ENCODE measurements around the gene RUNX2. TPM values are rescaled to one million over a fixed set of nuclear protein-coding genes. Genes with fewer than 3 reads are reported as not detected.
A peak's percentile ranks its signal among the peaks of the same experiment; 100 is the strongest.

Gene RUNX2
- total RNA-seq, 1 experiment from 2014 or later, result 3.8 TPM

DNA sequence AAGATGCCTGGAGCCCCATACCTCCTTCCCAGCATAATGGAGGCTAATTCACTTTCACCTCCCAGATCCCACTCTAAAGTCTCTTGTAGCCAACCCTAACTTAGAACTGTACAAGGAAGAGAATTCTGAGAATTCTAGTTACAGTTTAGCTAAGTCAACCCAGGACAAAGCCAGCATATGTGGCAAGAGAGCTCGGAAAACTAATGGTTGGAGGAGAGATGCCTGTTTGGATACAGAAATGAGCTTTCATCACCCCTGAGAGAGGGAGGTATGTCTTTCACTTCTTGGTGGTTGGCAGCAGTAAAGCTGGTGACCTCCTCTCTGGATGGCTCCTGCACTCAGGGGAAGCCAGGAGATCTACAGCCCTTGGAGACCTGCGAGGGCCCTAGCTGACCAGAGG lies 302.2 kb downstream of the RUNX2 start:
- no peaks in the 10 kb centered on the region for H3K9me2 ChIP-seq (replicated peaks; ENCODE audit: low read length)
- DNase-seq (no peak), ATAC-seq (no peak)
- ChIA-PET POLR2A (ENCODE audit: unreplicated experiment) (interaction anchor here (0.6 kb wide), 1 partner anchor 836 kb away, joined by 4 read pairs; no protein-coding TSS in a partner anchor), CTCF (no interaction called here)
- no peak overlapping the region for H3K4me3 ChIP-seq (ENCODE audit: low read length)
- H2AFZ ChIP-seq (ENCODE audit: low read length), result no peak overlapping the region
- H3K9me3 ChIP-seq (ENCODE audit: low read length), result no peaks in the 10 kb centered on the region
- TF ChIP-seq EZH2phosphoT487 (IDR thresholded peaks at IDR 0.05; ENCODE audit: borderline replicate concordance, low read length), result no peak
- TF ChIP-seq EZH2 (IDR thresholded peaks at IDR 0.05; ENCODE audit: low read length, unreplicated experiment), result no peak
- TF ChIP-seq, protein P1, sequence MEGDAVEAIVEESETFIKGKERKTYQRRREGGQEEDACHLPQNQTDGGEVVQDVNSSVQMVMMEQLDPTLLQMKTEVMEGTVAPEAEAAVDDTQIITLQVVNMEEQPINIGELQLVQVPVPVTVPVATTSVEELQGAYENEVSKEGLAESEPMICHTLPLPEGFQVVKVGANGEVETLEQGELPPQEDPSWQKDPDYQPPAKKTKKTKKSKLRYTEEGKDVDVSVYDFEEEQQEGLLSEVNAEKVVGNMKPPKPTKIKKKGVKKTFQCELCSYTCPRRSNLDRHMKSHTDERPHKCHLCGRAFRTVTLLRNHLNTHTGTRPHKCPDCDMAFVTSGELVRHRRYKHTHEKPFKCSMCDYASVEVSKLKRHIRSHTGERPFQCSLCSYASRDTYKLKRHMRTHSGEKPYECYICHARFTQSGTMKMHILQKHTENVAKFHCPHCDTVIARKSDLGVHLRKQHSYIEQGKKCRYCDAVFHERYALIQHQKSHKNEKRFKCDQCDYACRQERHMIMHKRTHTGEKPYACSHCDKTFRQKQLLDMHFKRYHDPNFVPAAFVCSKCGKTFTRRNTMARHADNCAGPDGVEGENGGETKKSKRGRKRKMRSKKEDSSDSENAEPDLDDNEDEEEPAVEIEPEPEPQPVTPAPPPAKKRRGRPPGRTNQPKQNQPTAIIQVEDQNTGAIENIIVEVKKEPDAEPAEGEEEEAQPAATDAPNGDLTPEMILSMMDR (conservative IDR thresholded peaks at IDR 0.05; ENCODE audit: low read depth, low read length), result no peak
- no TSS peak for BruUV-seq (replicated peaks)
- H3K27me3 ChIP-seq (ENCODE audit: low read length), result no peaks in the 10 kb centered on the region
- peaks cover 29% of the 10 kb centered on the region for H3K4me1 ChIP-seq (ENCODE audit: insufficient read depth, low read length)
- no peak overlapping the region for H3K27ac ChIP-seq (ENCODE audit: low read length)
- intact Hi-C loops (cut with micrococcal nuclease), result no loop called here
- H3F3A ChIP-seq (ENCODE audit: low read length, unreplicated experiment), result no peaks in the 10 kb centered on the region
- no peak overlapping the region for H3K9ac ChIP-seq (ENCODE audit: low read length)
- no peaks in the 10 kb centered on the region for H3K36me3 ChIP-seq (ENCODE audit: low read depth, low read length)
- H3K79me2 ChIP-seq (ENCODE audit: low read length), result no peaks in the 10 kb centered on the region
- no peaks in the 10 kb centered on the region for H4K20me1 ChIP-seq (ENCODE audit: low read length)
- no peak overlapping the region for H3K4me2 ChIP-seq (ENCODE audit: low read length)

DNA sequence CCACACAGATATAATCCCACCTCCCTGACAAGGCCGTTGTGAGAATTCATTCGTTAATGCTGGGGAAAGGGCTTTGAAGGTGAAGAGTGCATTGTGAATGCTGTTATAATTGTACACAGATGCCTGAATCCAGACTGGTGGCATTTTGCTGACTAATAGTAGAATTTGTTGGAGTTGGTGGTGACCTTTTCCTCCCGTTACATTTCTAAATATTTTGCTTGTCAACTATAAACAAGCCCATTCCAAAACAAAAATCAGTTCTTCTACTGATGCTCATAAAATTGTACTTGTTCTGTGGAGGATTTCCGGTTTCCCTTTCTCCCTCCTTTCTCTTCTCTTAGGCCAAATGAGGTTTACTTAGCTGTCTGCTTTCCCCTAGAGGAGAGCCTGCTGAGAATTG lies 302.7 kb downstream of the RUNX2 start:
- CTCF ChIA-PET, result no interaction called here
- intact Hi-C loops (cut with micrococcal nuclease), result no loop called here
- Histone ChIP-seq H3K9ac (ENCODE audit: low read length) (no peak overlapping the region), H3K4me1 (ENCODE audit: insufficient read depth, low read length) (peaks cover 24% of the 10 kb centered on the region), H3F3A (ENCODE audit: low read length, unreplicated experiment) (no peaks in the 10 kb centered on the region), H3K4me3 (ENCODE audit: low read length) (no peak overlapping the region), H3K27ac (ENCODE audit: low read length) (peak overlapping the region; percentile 22), H3K79me2 (ENCODE audit: low read length) (no peaks in the 10 kb centered on the region), H3K9me2 (replicated peaks; ENCODE audit: low read length) (no peaks in the 10 kb centered on the region), H4K20me1 (ENCODE audit: low read length) (no peaks in the 10 kb centered on the region), H3K4me2 (ENCODE audit: low read length) (no peak overlapping the region), H3K9me3 (ENCODE audit: low read length) (no peaks in the 10 kb centered on the region), H2AFZ (ENCODE audit: low read length) (no peak overlapping the region), H3K36me3 (ENCODE audit: low read depth, low read length) (no peaks in the 10 kb centered on the region), H3K27me3 (ENCODE audit: low read length) (no peaks in the 10 kb centered on the region)
- ATAC-seq (peak; percentile 35), DNase-seq (peak; percentile 26)
- no peak for TF ChIP-seq EZH2 (IDR thresholded peaks at IDR 0.05; ENCODE audit: low read length, unreplicated experiment)
- TF ChIP-seq EZH2phosphoT487 (IDR thresholded peaks at IDR 0.05; ENCODE audit: borderline replicate concordance, low read length), result no peak
- TF ChIP-seq, protein P1 (conservative IDR thresholded peaks at IDR 0.05; ENCODE audit: low read depth, low read length), result no peak
- no TSS peak for BruUV-seq (replicated peaks)
- POLR2A ChIA-PET (ENCODE audit: unreplicated experiment), result interaction anchor here (0.6 kb wide), 1 partner anchor 835 kb away, joined by 4 read pairs; no protein-coding TSS in a partner anchor

DNA sequence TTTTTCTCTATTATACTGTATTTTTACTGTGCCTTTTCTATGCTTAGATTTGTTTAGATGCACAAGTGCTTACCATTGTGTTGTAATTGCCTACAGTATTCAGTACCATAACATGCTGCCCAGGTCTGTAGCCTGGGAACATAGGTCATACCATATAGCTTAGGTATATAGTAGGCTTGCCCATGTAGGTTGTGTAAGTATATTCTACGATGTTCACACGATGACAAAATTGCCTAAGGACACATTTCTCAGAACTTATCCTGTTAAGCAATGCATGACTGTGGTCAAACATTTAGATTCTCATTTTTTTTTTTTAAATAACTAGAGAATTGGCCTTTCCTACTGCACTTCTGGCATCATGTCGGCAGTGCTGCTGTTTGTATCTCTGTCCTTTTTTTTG lies 303.3 kb downstream of the RUNX2 start:
- H3K9me2 ChIP-seq (replicated peaks; ENCODE audit: low read length), result no peaks in the 10 kb centered on the region
- H3F3A ChIP-seq (ENCODE audit: low read length, unreplicated experiment), result no peaks in the 10 kb centered on the region
- H3K4me2 ChIP-seq (ENCODE audit: low read length), result no peak overlapping the region
- CTCF ChIA-PET, result no interaction called here
- no peaks in the 10 kb centered on the region for H3K27me3 ChIP-seq (ENCODE audit: low read length)
- no peaks in the 10 kb centered on the region for H4K20me1 ChIP-seq (ENCODE audit: low read length)
- TF ChIP-seq EZH2 (IDR thresholded peaks at IDR 0.05; ENCODE audit: low read length, unreplicated experiment) (no peak), EZH2phosphoT487 (IDR thresholded peaks at IDR 0.05; ENCODE audit: borderline replicate concordance, low read length) (no peak)
- TF ChIP-seq, protein P1 (conservative IDR thresholded peaks at IDR 0.05; ENCODE audit: low read depth, low read length), result no peak
- no peak overlapping the region for H3K4me3 ChIP-seq (ENCODE audit: low read length)
- H3K79me2 ChIP-seq (ENCODE audit: low read length), result no peaks in the 10 kb centered on the region
- no peaks in the 10 kb centered on the region for H3K9me3 ChIP-seq (ENCODE audit: low read length)
- peaks cover 18% of the 10 kb centered on the region for H3K4me1 ChIP-seq (ENCODE audit: insufficient read depth, low read length)
- H3K9ac ChIP-seq (ENCODE audit: low read length), result no peak overlapping the region
- peak overlapping the region; percentile 22 for H3K27ac ChIP-seq (ENCODE audit: low read length)
- ATAC-seq (0 out of 2 replicates have a peak, but pooled peaks have one; percentile 27), DNase-seq (peak; percentile 66)
- H3K36me3 ChIP-seq (ENCODE audit: low read depth, low read length), result no peaks in the 10 kb centered on the region
- H2AFZ ChIP-seq (ENCODE audit: low read length), result no peak overlapping the region
- BruUV-seq (replicated peaks), result no TSS peak
- intact Hi-C loops (cut with micrococcal nuclease), result no loop called here
- POLR2A ChIA-PET (ENCODE audit: unreplicated experiment), result no interaction called here

Data from PC-3 (cell line).